Measurements from ENCODE around the gene ZIC4.

ZIC4 gene

GRCh38 chr3:147404000-147404799 lies 2.1 kb downstream of the ZIC4 start:
- DNase-seq (ENCODE audit: low read depth): no peak
- H3K4me3 ChIP-seq (replicated peaks; ENCODE audit: low read depth, low read length): no peak overlapping the region
- TF ChIP-seq CTCF (IDR thresholded peaks at IDR 0.05; ENCODE audit: low read length, missing control alignments): no peak

- no peak for TF ChIP-seq CTCF (IDR thresholded peaks at IDR 0.05; ENCODE audit: low read length, missing control alignments)
- no peak overlapping the region for H3K4me3 ChIP-seq (replicated peaks; ENCODE audit: low read depth, low read length)
- no peak for DNase-seq (ENCODE audit: low read depth)
These were observed 2.8 kb downstream of the ZIC4 start for GRCh38 chr3:147403511-147403910.

GRCh38 chr3:147402159-147402558 lies 4.2 kb downstream of the ZIC4 start:
- H3K4me3 ChIP-seq (replicated peaks; ENCODE audit: low read depth, low read length): no peak overlapping the region
- no peak for TF ChIP-seq CTCF (IDR thresholded peaks at IDR 0.05; ENCODE audit: low read length, missing control alignments)
- no peak for DNase-seq (ENCODE audit: low read depth)

- no peak for DNase-seq (ENCODE audit: low read depth)
- no peak for TF ChIP-seq CTCF (IDR thresholded peaks at IDR 0.05; ENCODE audit: low read length, missing control alignments)
- no peak overlapping the region for H3K4me3 ChIP-seq (replicated peaks; ENCODE audit: low read depth, low read length)
These were observed 4.9 kb downstream of the ZIC4 start for GRCh38 chr3:147401421-147401820.

GRCh38 chr3:147400999-147401398 lies 5.3 kb downstream of the ZIC4 start:
- H3K4me3 ChIP-seq (replicated peaks; ENCODE audit: low read depth, low read length): no peak overlapping the region
- no peak for DNase-seq (ENCODE audit: low read depth)
- no peak for TF ChIP-seq CTCF (IDR thresholded peaks at IDR 0.05; ENCODE audit: low read length, missing control alignments)

GRCh38 chr3:147400111-147400510 lies 6.2 kb downstream of the ZIC4 start:
- TF ChIP-seq CTCF (IDR thresholded peaks at IDR 0.05; ENCODE audit: low read length, missing control alignments): no peak
- no peak for DNase-seq (ENCODE audit: low read depth)
- H3K4me3 ChIP-seq (replicated peaks; ENCODE audit: low read depth, low read length): no peak overlapping the region
